Hepatocyte (in vitro differentiated cells): ENCODE measurements around the gene PAFAH1B1. TPM values are rescaled to one million over a fixed set of nuclear protein-coding genes. Genes with fewer than 3 reads are reported as not detected.
A peak's percentile ranks its signal among the peaks of the same experiment; 100 is the strongest.
"Not testable (repeated sequence)": the region's sequence is repeated elsewhere in the genome, so short reads cannot be mapped to it uniquely, and the experiment has no call there.

Source experiments
- DNase-seq: peaks from one replicate; pipeline ENCODE4 v3.0.0-alpha.2; 2016; ENCODE audit warnings: low spot score
- H2AFZ ChIP-seq: fragments of 200-600 bp; sonication (generic); 2 replicates; pipeline ENCODE4 v1.6.0; 2016; ENCODE audit warnings: antibody characterized with exemption, mild to moderate bottlenecking
- H3K27ac ChIP-seq: fragments of 200-600 bp; sonication (generic); 2 replicates; pipeline ENCODE4 v1.5.1; 2016; ENCODE audit warnings: mild to moderate bottlenecking
- H3K27me3 ChIP-seq: fragments of 200-600 bp; sonication (generic); 2 replicates; pipeline ENCODE4 v1.6.1; 2016
- H3K36me3 ChIP-seq: fragments of 200-600 bp; sonication (generic); replicated peaks from 2 replicates; pipeline ENCODE4 v1.5.1; 2016; ENCODE audit warnings: low read depth; ENCODE audit not compliant: insufficient read depth
- H3K4me1 ChIP-seq: fragments of 200-600 bp; sonication (generic); 2 replicates; pipeline ENCODE4 v1.5.1; 2016; ENCODE audit warnings: mild to moderate bottlenecking, moderate library complexity; ENCODE audit not compliant: insufficient read depth
- H3K4me2 ChIP-seq: fragments of 200-600 bp; sonication (generic); 2 replicates; pipeline ENCODE4 v1.6.0; 2016
- H3K4me3 ChIP-seq: fragments of 200-600 bp; sonication (generic); 2 replicates; pipeline ENCODE4 v1.5.1; 2016; ENCODE audit warnings: mild to moderate bottlenecking
- H3K79me2 ChIP-seq: fragments of 200-600 bp; sonication (generic); 2 replicates; pipeline ENCODE4 v1.6.0; 2017; ENCODE audit warnings: mild to moderate bottlenecking
- H3K9me2 ChIP-seq: fragments of 200-600 bp; sonication (generic); replicated peaks from 2 replicates; pipeline ENCODE4 v1.6.0; 2017; ENCODE audit warnings: mild to moderate bottlenecking; ENCODE audit not compliant: insufficient read depth
- H3K9me3 ChIP-seq: fragments of 200-600 bp; sonication (generic); 2 replicates; pipeline ENCODE4 v1.5.1; 2016; ENCODE audit warnings: low read depth, mild to moderate bottlenecking
- H4K20me1 ChIP-seq: fragments of 200-600 bp; sonication (generic); 2 replicates; pipeline ENCODE4 v1.6.0; 2016; ENCODE audit warnings: mild to moderate bottlenecking; ENCODE audit not compliant: insufficient read depth, poor library complexity, severe bottlenecking
- EZH2 ChIP-seq: fragments of 200-600 bp; sonication (generic); IDR thresholded peaks from 2 replicates; pipeline ENCODE4 v1.6.1; 2016; ENCODE audit warnings: antibody characterized with exemption, mild to moderate bottlenecking, borderline replicate concordance
- EZH2phosphoT487 ChIP-seq: fragments of 200-600 bp; sonication (generic); IDR thresholded peaks from one replicate; pipeline ENCODE4 v1.6.1; 2018; ENCODE audit warnings: antibody characterized with exemption, mild to moderate bottlenecking, low read depth, moderate library complexity; ENCODE audit not compliant: unreplicated experiment, severe bottlenecking
- WGBS: methylation state at CpG from one replicate; pipeline ENCODE4 v1.1.6; 2016; ENCODE audit warnings: low lambda C conversion rate; ENCODE audit errors: missing lambda C conversion rate; 5-methylcytosine and 5-hydroxymethylcytosine counted together
- polyA plus RNA-seq: library from polyadenylated mRNA; unstranded; fragments of >200 nt; fragmentation: Nextera tagmentation; extraction: Ambion mirVana; gene quantifications from 2 replicates; pipeline ENCODE4 v1.2.1, GENCODE V29; 2016
- total RNA-seq: library from RNA; depleted of rRNA; stranded (reverse); fragments of >200 nt; gene quantifications from 2 replicates; pipeline ENCODE4 v1.2.3, GENCODE V29; 2014
- TF ChIP-seq, protein P1 (sequence below): fragments of 200-600 bp; sonication (generic); IDR thresholded peaks from 2 replicates; pipeline ENCODE4 v1.5.1; 2016; ENCODE audit warnings: antibody characterized with exemption, mild to moderate bottlenecking; ENCODE audit not compliant: poor library complexity

The PAFAH1B1 gene
- total and polyA plus RNA-seq, 2 experiments from 2014 or later = 37.5 to 91.8 TPM

DNA sequence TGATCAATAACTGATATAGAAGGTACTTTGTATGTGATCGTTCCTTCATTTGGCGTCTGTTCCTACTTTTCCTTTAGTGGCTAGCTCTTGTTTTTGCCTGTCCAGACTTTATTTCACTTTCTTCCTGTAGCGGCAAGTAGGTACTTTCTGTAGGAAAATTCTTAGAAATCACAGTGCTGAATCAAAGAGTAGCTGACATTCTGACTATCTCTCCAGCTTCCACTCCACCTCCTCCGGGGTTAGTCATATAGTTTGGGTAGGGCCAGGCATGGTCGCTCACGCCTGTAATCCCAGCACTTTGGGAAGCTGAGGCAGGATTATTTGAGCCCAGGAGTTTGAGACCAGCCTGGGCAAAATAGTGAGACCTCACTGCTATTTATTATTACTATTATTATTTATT is 29.9 kb upstream of the PAFAH1B1 start:
- Histone ChIP-seq H3K79me2 (no peaks in the 10 kb centered on the region), H3K27ac (no peak overlapping the region), H3K4me1 (no peaks in the 10 kb centered on the region), H3K4me2 (no peak overlapping the region), H3K9me2 (no peaks in the 10 kb centered on the region), H4K20me1 (no peaks in the 10 kb centered on the region), H2AFZ (no peak overlapping the region), H3K9me3 (no peaks in the 10 kb centered on the region), H3K4me3 (no peak overlapping the region), H3K36me3 (no peaks in the 10 kb centered on the region), H3K27me3 (no peaks in the 10 kb centered on the region)
- TF ChIP-seq EZH2 = no peak
- TF ChIP-seq, protein P1, sequence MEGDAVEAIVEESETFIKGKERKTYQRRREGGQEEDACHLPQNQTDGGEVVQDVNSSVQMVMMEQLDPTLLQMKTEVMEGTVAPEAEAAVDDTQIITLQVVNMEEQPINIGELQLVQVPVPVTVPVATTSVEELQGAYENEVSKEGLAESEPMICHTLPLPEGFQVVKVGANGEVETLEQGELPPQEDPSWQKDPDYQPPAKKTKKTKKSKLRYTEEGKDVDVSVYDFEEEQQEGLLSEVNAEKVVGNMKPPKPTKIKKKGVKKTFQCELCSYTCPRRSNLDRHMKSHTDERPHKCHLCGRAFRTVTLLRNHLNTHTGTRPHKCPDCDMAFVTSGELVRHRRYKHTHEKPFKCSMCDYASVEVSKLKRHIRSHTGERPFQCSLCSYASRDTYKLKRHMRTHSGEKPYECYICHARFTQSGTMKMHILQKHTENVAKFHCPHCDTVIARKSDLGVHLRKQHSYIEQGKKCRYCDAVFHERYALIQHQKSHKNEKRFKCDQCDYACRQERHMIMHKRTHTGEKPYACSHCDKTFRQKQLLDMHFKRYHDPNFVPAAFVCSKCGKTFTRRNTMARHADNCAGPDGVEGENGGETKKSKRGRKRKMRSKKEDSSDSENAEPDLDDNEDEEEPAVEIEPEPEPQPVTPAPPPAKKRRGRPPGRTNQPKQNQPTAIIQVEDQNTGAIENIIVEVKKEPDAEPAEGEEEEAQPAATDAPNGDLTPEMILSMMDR = no peak
- TF ChIP-seq EZH2phosphoT487 = no peak
- no peak for DNase-seq
- WGBS = 93% methylated on average over 6 of the region's 6 CpGs

DNA sequence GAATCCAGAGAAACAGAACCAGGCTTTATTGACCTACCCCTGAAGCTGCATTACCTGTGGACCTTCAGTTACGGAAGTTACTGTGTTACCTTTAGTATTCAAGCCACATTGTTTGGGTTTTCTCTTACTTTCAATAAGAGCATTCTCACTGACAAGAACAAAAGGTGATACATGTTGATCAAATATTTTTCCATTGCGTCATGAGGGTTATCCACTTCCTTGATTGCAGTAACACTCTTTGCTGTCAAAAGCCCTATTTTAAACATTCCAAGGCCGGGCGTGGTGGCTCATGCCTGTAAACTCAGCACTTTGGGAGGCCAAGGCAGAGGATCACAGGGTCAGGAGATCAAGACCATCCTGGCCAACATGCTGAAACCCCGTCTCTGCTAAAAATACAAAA is 28.6 kb upstream of the PAFAH1B1 start:
- Histone ChIP-seq H4K20me1 (no peaks in the 10 kb centered on the region), H3K36me3 (no peaks in the 10 kb centered on the region), H3K9me2 (no peaks in the 10 kb centered on the region), H3K9me3 (no peaks in the 10 kb centered on the region), H3K4me3 (no peak overlapping the region), H3K27me3 (no peaks in the 10 kb centered on the region), H3K79me2 (no peaks in the 10 kb centered on the region), H2AFZ (no peak overlapping the region), H3K4me1 (no peaks in the 10 kb centered on the region), H3K4me2 (no peak overlapping the region), H3K27ac (peak overlapping the region; percentile 84)
- no peak for TF ChIP-seq EZH2phosphoT487
- WGBS = 71% methylated on average over 5 of the region's 5 CpGs
- DNase-seq = peak; percentile 45

DNA sequence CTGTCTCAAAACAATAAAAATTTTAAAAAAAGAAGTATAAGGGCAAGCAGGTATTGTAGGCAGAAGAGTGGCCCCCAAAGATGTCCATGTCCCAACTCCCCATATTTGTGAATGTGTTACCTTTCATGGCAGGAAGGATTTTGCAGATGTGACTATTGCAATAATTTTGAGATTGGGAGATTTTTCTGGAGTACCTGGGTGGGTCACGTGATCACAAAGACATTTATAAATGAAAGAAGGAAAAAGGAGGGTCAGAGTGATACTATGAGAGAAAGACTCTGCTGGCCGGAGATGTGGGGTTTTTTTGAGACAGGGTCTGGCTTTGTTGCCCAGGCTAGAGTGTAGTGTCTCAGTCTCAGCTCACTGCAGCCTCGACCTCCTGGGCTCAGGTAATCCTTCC is 27.4 kb upstream of the PAFAH1B1 start:
- no peaks in the 10 kb centered on the region for H3K27me3 ChIP-seq
- no peaks in the 10 kb centered on the region for H4K20me1 ChIP-seq
- H3K9me3 ChIP-seq = no peaks in the 10 kb centered on the region
- no peak overlapping the region for H3K4me2 ChIP-seq
- 91% methylated on average over 3 of the region's 3 CpGs for WGBS
- H3K9me2 ChIP-seq = no peaks in the 10 kb centered on the region
- no peak for DNase-seq
- H3K27ac ChIP-seq = no peak overlapping the region
- no peaks in the 10 kb centered on the region for H3K79me2 ChIP-seq
- H3K4me1 ChIP-seq = no peaks in the 10 kb centered on the region
- TF ChIP-seq, protein P1 = no peak
- TF ChIP-seq EZH2 = no peak
- TF ChIP-seq EZH2phosphoT487 = no peak
- no peak overlapping the region for H3K4me3 ChIP-seq
- no peak overlapping the region for H2AFZ ChIP-seq
- H3K36me3 ChIP-seq = no peaks in the 10 kb centered on the region

DNA sequence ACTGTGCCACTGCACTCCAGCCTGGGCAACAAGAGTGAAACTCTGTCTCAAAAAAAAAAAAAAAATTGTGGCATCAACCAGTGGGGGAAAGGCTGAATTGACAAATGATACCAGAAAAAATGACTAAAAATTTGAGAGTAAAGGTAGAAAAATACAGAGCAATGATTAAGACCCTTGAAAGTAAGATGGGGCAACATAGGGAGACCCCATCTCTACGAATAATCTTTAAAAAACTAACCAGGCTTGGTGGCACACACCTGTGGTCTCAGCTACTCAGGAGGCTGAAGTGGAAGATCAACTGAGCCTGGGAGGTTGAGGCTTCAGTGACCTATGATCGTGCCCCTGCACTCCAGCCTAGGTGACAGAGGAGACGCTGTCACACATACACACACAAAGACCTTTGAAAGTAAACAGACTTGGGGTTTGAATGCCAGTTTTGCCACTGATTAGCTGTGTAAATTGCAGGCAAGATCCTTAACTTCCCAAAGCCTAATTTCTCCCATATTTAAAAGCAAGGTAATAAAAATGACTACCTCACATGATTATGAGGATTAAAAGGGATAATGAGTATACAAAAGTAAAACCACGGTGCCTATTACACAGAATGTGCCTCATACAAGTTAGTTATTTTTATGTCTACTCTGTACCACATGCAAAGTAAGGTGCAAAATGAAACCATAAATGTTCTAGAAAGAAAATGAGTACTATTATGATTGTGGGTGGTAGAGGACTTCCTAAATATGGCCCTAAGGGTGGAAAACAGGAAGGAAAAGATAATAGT is 21.7 kb upstream of the PAFAH1B1 start:
- Histone ChIP-seq H3K4me1 (peaks cover 6% of the 10 kb centered on the region), H3K9me3 (no peaks in the 10 kb centered on the region), H3K36me3 (no peaks in the 10 kb centered on the region), H3K27me3 (no peaks in the 10 kb centered on the region), H3K27ac (peak overlapping the region; percentile 46), H3K79me2 (no peaks in the 10 kb centered on the region), H2AFZ (peak overlapping the region; percentile 35), H3K9me2 (no peaks in the 10 kb centered on the region), H4K20me1 (no peaks in the 10 kb centered on the region), H3K4me3 (no peak overlapping the region), H3K4me2 (peak overlapping the region; percentile 62)
- 52% methylated on average over 4 of the region's 4 CpGs for WGBS
- no peak for DNase-seq
- TF ChIP-seq EZH2phosphoT487 (no peak), EZH2 (no peak)
- TF ChIP-seq, protein P1 = no peak

DNA sequence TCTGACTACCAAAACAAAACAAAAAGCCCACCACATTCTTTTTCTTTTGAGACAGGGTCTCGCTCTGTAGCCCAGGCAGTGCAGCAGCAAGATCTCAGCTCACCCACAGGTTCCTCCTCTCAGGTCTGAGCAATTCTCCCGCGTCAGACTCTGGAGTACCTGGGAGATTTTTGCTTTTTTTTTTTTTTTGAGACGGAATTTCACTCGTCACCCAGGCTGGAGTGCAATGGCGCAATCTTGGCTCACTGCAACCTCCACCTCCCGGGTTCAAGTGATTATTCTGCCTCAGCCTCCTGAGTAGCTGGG is 21.2 kb upstream of the PAFAH1B1 start:
- H4K20me1 ChIP-seq, H3K4me3 ChIP-seq, H3K9me3 ChIP-seq, H3K9me2 ChIP-seq, H3K79me2 ChIP-seq, H3K36me3 ChIP-seq, H3K27me3 ChIP-seq, DNase-seq, H3K4me1 ChIP-seq: not testable (repeated sequence)
- 85% methylated on average over 6 of the region's 7 CpGs for WGBS
- peak overlapping the region; percentile 35 for H2AFZ ChIP-seq
- H3K4me2 ChIP-seq = peak overlapping the region; percentile 62
- peak overlapping the region; percentile 46 for H3K27ac ChIP-seq
